ENCODE measurements around the gene TAB3.
"Not testable (repeated sequence)": the region's sequence is repeated elsewhere in the genome, so short reads cannot be mapped to it uniquely, and the experiment has no call there.

The TAB3 gene

GRCh38 chrX:30804462-30804861, 84.6 kb downstream of the TAB3 start:
- Histone ChIP-seq H3K9me3 (peaks cover 41% of the 10 kb centered on the region), H3K27ac (no peak overlapping the region), H4K20me1 (no peaks in the 10 kb centered on the region), H3K4me2 (no peak overlapping the region), H3K9ac (no peak overlapping the region), H3K4me3 (no peak overlapping the region), H3K27me3 (no peaks in the 10 kb centered on the region), H3K36me3 (no peaks in the 10 kb centered on the region), H3K4me1 (no peaks in the 10 kb centered on the region)
- no peak for TF ChIP-seq Cebpa-rat (IDR thresholded peaks at IDR 0.05)

DNA sequence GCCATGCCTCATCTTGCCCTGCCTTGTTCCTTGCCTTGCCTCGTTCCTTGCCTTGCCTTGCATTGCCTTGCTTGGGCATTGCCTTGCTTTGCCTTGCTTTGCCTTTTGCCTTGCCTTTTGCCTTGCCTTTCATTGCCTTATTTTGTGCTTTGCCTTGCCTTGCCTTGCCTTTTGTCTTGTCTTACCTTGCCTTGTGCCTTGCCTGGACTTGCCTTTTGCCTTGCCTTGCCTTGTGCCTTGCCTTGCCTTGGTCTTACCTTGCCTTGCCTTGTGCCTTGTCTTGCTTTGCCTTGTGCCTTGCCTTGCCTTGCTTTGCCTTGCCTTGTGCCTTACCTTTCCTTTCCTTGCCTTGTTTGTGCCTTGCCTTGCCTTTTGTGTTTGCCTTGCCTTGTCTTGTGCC, 88.2 kb downstream of the TAB3 start:
- H3K9ac ChIP-seq: no peak overlapping the region
- H4K20me1 ChIP-seq: no peaks in the 10 kb centered on the region
- no peak overlapping the region for H3K4me2 ChIP-seq
- peaks cover 44% of the 10 kb centered on the region for H3K9me3 ChIP-seq
- no peaks in the 10 kb centered on the region for H3K4me1 ChIP-seq
- H3K27me3 ChIP-seq: 0 out of 2 replicates have a peak, but pooled peaks cover 2% of the 10 kb centered on the region
- TF ChIP-seq Cebpa-rat (IDR thresholded peaks at IDR 0.05): no peak
- no peak overlapping the region for H3K27ac ChIP-seq
- no peak overlapping the region for H3K4me3 ChIP-seq
- no peaks in the 10 kb centered on the region for H3K36me3 ChIP-seq

DNA sequence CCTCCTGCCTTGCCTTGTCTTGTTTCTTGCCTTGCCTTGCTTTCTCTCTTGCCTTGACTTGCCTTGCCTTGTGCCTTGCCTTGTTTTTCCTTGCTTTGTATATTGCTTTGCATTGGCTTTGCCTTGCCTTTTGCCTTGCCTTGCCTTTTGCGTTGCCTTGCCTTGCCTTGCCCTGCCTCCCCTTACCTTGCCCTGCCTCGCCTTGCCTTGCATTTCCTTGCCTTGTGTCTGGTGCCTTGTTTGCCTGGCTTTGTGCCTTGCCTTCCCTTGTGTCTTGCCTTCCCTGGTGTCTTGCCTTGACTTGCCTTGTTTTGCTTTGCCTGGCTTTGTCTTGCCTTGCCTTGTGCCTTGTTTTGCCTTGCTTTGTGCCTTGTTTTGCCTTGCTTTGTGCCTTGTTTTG, 89.7 kb downstream of the TAB3 start:
- Histone ChIP-seq H4K20me1 (no peaks in the 10 kb centered on the region), H3K4me2 (no peak overlapping the region), H3K27ac (no peak overlapping the region), H3K9me3 (peaks cover 46% of the 10 kb centered on the region), H3K4me1 (no peaks in the 10 kb centered on the region), H3K36me3 (no peaks in the 10 kb centered on the region), H3K4me3 (no peak overlapping the region), H3K27me3 (0 out of 2 replicates have a peak, but pooled peaks cover 2% of the 10 kb centered on the region), H3K9ac (no peak overlapping the region)
- no peak for TF ChIP-seq Cebpa-rat (IDR thresholded peaks at IDR 0.05)

DNA sequence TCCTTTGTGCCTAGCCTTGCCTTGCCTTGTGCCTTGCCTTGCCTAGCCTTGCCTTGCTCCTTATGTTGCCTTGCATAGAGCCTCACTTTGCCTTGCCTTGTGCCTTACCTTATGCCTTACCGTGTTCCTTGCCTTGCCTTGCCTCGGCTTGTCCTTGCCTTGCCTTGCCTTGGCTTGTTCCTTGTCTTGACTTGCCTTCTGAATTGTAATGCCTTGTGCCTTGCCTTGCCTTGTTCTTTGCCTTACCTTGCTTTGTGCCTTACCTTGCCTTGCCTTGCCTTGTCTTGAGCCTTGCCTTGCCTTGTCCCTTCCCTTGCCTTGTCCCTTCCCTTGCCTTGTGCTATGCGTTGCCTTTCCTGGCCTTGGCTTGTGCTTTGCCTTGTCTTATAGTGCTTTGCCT, 90.2 kb downstream of the TAB3 start:
- 0 out of 2 replicates have a peak, but pooled peaks cover 2% of the 10 kb centered on the region for H3K27me3 ChIP-seq
- H3K27ac ChIP-seq: no peak overlapping the region
- H3K4me2 ChIP-seq: no peak overlapping the region
- H3K9me3 ChIP-seq: peaks cover 43% of the 10 kb centered on the region
- TF ChIP-seq Cebpa-rat (IDR thresholded peaks at IDR 0.05): no peak
- no peaks in the 10 kb centered on the region for H3K4me1 ChIP-seq
- no peaks in the 10 kb centered on the region for H4K20me1 ChIP-seq
- H3K4me3 ChIP-seq: no peak overlapping the region
- H3K9ac ChIP-seq: no peak overlapping the region
- no peaks in the 10 kb centered on the region for H3K36me3 ChIP-seq

- H3K9ac ChIP-seq, H3K27ac ChIP-seq, H3K4me3 ChIP-seq, H3K4me1 ChIP-seq, H4K20me1 ChIP-seq, H3K36me3 ChIP-seq, H3K4me2 ChIP-seq, H3K27me3 ChIP-seq: not testable (repeated sequence)
- H3K9me3 ChIP-seq: peaks cover 43% of the 10 kb centered on the region
Observed at GRCh38 chrX:30797301-30797700, 91.8 kb downstream of the TAB3 start.

DNA sequence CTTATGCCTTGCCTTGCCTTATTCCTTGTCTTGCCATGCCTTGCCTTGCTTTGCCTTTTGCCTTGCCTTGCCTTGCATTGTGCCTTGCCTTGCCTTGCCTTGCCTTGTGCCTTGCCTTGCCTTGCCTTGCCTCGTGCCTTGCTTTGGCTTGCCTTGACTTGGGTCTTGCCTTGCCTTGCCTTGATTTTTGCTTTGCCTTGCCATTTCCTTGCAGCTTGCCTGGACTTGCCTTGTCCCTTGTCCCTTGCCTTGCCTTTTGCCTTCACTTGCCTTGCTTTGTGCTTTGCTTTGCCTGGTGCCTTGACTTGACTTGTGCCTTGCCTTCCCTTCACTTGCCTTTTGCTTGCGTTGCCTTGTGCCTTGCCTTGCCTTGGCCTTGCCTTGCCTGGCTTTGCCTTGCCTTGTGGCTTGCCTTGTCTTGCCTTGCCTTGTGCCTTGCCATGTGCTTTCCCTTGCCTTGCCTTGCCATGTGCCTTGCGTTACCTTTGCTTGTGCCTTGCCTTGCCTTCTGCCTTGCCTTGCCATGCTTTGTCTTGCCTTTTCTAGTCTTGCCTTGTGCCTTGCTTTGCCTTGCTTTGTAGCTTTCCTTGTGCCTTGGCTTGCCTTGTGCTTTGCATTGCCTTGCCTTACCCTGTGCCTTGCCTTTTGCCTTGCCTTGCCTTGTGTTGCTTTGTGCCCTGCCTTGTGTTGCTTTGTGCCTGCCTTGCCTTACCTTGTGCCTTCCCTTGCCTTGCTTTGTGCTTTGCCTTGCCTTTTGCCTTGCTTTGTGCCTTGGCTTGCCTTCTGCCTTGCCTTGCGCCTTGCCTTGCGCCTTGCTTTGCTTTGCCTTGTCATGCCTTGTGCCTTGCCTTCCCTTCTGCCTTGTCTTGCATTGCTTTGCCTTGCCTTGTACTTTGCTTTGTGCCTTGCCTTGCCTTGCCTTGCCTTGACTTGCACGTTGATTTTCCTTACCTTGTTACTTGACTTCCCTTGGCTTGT, 92.8 kb downstream of the TAB3 start:
- Histone ChIP-seq H3K4me3 (no peak overlapping the region), H3K4me1 (no peaks in the 10 kb centered on the region), H3K9ac (no peak overlapping the region), H3K9me3 (peaks cover 52% of the 10 kb centered on the region), H3K27ac (no peak overlapping the region), H3K36me3 (no peaks in the 10 kb centered on the region), H3K27me3 (0 out of 2 replicates have a peak, but pooled peaks cover 2% of the 10 kb centered on the region), H4K20me1 (no peaks in the 10 kb centered on the region), H3K4me2 (no peak overlapping the region)
- no peak for TF ChIP-seq Cebpa-rat (IDR thresholded peaks at IDR 0.05)

- no peaks in the 10 kb centered on the region for H3K4me1 ChIP-seq
- 0 out of 2 replicates have a peak, but pooled peaks cover 2% of the 10 kb centered on the region for H3K27me3 ChIP-seq
- no peaks in the 10 kb centered on the region for H4K20me1 ChIP-seq
- H3K4me3 ChIP-seq: no peak overlapping the region
- TF ChIP-seq Cebpa-rat (IDR thresholded peaks at IDR 0.05): no peak
- no peak overlapping the region for H3K27ac ChIP-seq
- no peaks in the 10 kb centered on the region for H3K36me3 ChIP-seq
- H3K4me2 ChIP-seq: no peak overlapping the region
- no peak overlapping the region for H3K9ac ChIP-seq
- H3K9me3 ChIP-seq: peaks cover 56% of the 10 kb centered on the region
Observed at GRCh38 chrX:30794497-30794896, 94.6 kb downstream of the TAB3 start.

DNA sequence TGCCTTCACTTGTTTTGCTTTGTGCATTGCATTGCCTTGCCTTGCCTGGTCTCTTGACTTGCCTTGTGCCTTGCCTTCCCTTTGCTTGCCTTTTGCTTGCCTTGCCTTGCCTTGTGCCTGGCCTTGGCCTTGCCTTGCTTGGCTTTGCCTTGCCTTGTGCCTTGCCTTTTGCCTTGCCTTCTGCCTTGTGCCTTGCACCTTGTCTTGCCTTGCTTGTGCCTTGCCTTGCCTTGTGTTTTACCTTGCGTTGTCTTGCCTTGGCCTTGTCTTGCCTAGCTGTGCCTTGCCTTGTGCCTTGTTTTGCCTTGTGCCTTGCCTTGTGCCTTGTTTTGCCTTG, 95.3 kb downstream of the TAB3 start:
- Histone ChIP-seq H4K20me1 (no peaks in the 10 kb centered on the region), H3K9ac (no peak overlapping the region), H3K27me3 (0 out of 2 replicates have a peak, but pooled peaks cover 2% of the 10 kb centered on the region), H3K4me3 (no peak overlapping the region), H3K27ac (no peak overlapping the region), H3K9me3 (peaks cover 63% of the 10 kb centered on the region), H3K36me3 (no peaks in the 10 kb centered on the region), H3K4me1 (no peaks in the 10 kb centered on the region), H3K4me2 (no peak overlapping the region)
- no peak for TF ChIP-seq Cebpa-rat (IDR thresholded peaks at IDR 0.05)

DNA sequence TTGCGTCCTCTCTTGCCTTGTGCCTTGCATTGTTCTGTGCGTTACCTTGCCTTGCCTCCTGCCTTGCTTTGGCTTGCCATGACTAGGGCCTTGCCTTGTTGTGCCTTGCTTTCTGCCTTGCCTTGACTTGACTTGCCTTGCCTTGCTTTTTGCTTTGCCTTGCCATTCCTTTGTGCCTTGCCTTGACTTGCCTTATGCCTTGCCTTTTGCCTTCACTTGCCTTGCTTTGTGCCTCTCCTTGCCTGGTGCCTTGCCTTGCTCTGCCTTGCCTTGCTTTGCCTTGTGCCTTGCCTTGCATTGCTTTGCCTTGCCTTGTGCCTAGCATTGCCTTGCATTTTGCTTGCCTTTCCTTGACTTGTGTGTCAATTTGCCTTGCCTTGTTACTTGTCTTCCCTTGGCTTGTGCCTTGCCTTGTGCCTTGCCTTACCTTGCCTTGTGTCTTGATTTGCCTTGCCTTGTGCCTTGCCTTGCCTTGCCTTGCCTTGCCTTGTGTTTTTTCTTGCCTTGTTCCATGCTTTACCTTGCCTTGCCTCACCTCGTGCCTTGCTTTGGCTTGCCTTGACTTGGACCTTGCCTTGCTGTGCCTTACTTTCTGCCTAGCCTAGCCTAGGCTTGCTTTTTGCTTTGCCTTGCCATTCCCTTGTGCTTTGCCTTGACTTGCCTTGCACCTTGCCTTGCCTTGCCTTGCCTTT, 95.8 kb downstream of the TAB3 start:
- H3K4me1 ChIP-seq: no peaks in the 10 kb centered on the region
- no peaks in the 10 kb centered on the region for H4K20me1 ChIP-seq
- H3K4me3 ChIP-seq: no peak overlapping the region
- H3K4me2 ChIP-seq: no peak overlapping the region
- no peaks in the 10 kb centered on the region for H3K36me3 ChIP-seq
- peaks cover 66% of the 10 kb centered on the region for H3K9me3 ChIP-seq
- no peaks in the 10 kb centered on the region for H3K27me3 ChIP-seq
- no peak overlapping the region for H3K27ac ChIP-seq
- no peak overlapping the region for H3K9ac ChIP-seq
- no peak for TF ChIP-seq Cebpa-rat (IDR thresholded peaks at IDR 0.05)
